ENCODE data around the gene BTBD9. TPM values are rescaled to one million over a fixed set of nuclear protein-coding genes. Genes with fewer than 3 reads are reported as not detected.

Gene BTBD9
- total RNA-seq, 2 donors from 2014 or later: 15.3 to 23.6 TPM

GRCh38 chr6:38495922-38496635 lies 143.7 kb downstream of the BTBD9 start:
- H3K27ac ChIP-seq: no peak overlapping the region
- intact Hi-C loops (cut with DNase I): loop anchor here (10.0 kb wide), 2 partner anchors 721 to 801 kb away; partner anchors contain the start of gene MDGA1

GRCh38 chr6:38495518-38495917 lies 144.2 kb downstream of the BTBD9 start:
- intact Hi-C loops (cut with DNase I): loop anchor here (10.0 kb wide), 2 partner anchors 721 to 801 kb away; partner anchors contain the start of gene MDGA1
- H3K9me3 ChIP-seq: no peaks in the 10 kb centered on the region
- TF ChIP-seq CTCF (IDR thresholded peaks at IDR 0.05): no peak
- H3K9ac ChIP-seq (ENCODE audit: low read depth in 2 of 2, low read length in 2 of 2): no peak overlapping the region
- H3K27ac ChIP-seq: no peak overlapping the region
- H3K36me3 ChIP-seq: no peaks in the 10 kb centered on the region
- H3K4me3 ChIP-seq: no peak overlapping the region
- no peaks in the 10 kb centered on the region for H3K27me3 ChIP-seq
- H3K4me1 ChIP-seq: no peaks in the 10 kb centered on the region
- DNase-seq: no peak

More at GRCh38 chr6:38495922-38496635, 143.7 kb downstream of the BTBD9 start:
- no peaks in the 10 kb centered on the region for H3K27me3 ChIP-seq
- DNase-seq: no peak
- no peaks in the 10 kb centered on the region for H3K4me1 ChIP-seq
- H3K9ac ChIP-seq (ENCODE audit: low read depth in 2 of 2, low read length in 2 of 2): no peak overlapping the region
- no peaks in the 10 kb centered on the region for H3K36me3 ChIP-seq
- no peak for TF ChIP-seq CTCF (IDR thresholded peaks at IDR 0.05)
- H3K9me3 ChIP-seq: no peaks in the 10 kb centered on the region
- no peak overlapping the region for H3K4me3 ChIP-seq

DNA sequence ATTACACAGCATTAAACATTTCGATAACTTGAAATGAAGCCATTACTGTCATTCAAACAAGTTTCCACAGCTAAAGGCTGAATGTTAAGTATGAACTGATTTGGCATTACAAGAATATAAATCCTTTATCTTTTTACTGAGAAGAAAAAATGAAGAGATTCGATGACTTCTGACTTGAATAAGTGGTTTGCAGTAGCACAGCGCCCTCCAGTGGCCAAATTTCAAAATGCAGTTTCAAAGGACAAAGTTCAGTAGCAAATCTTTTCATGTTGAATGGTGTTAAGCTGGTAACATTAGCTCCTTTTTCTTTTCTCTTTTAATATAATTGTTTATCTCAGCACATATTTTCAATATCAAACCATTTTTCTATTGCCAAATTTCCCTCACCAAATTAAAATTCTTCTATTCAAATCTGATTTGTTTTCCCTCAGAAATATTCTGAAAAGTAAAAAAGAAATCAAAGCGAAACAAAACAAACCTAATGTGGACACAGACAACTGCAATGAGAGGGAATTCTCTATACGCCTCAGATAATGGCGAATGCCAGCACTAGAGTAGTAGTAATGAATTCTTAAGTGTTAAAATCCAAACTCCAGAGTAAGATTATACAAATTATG lies 145.7 kb downstream of the BTBD9 start:
- TF ChIP-seq CTCF (IDR thresholded peaks at IDR 0.05): peak; percentile 94
- DNase-seq: peak; percentile 85
- Histone ChIP-seq H3K36me3 (no peaks in the 10 kb centered on the region), H3K9ac (ENCODE audit: low read depth in 2 of 2, low read length in 2 of 2) (no peak overlapping the region), H3K9me3 (no peaks in the 10 kb centered on the region), H3K4me1 (no peaks in the 10 kb centered on the region), H3K27ac (no peak overlapping the region), H3K27me3 (no peaks in the 10 kb centered on the region), H3K4me3 (no peak overlapping the region)
- intact Hi-C loops (cut with DNase I): loop anchor here (10.0 kb wide), 2 partner anchors 719 to 799 kb away; partner anchors contain the start of gene MDGA1

- Histone ChIP-seq H3K4me3 (no peak overlapping the region), H3K27me3 (no peaks in the 10 kb centered on the region), H3K4me1 (no peaks in the 10 kb centered on the region), H3K36me3 (no peaks in the 10 kb centered on the region), H3K9me3 (no peaks in the 10 kb centered on the region), H3K27ac (no peak overlapping the region), H3K9ac (ENCODE audit: low read depth in 2 of 2, low read length in 2 of 2) (no peak overlapping the region)
- intact Hi-C loops (cut with DNase I): loop anchor here (10.0 kb wide), 2 partner anchors 717 to 797 kb away; partner anchors contain the start of gene MDGA1
- no peak for TF ChIP-seq CTCF (IDR thresholded peaks at IDR 0.05)
- DNase-seq: no peak
These were observed 147.7 kb downstream of the BTBD9 start for GRCh38 chr6:38492031-38492430.

GRCh38 chr6:38489951-38490350 lies 149.8 kb downstream of the BTBD9 start:
- no peaks in the 10 kb centered on the region for H3K9me3 ChIP-seq
- intact Hi-C loops (cut with DNase I): loop anchor here (10.0 kb wide), 2 partner anchors 715 to 795 kb away; partner anchors contain the start of gene MDGA1
- H3K4me3 ChIP-seq: no peak overlapping the region
- no peaks in the 10 kb centered on the region for H3K36me3 ChIP-seq
- no peaks in the 10 kb centered on the region for H3K27me3 ChIP-seq
- H3K4me1 ChIP-seq: no peaks in the 10 kb centered on the region
- no peak for TF ChIP-seq CTCF (IDR thresholded peaks at IDR 0.05)
- DNase-seq: no peak
- H3K27ac ChIP-seq: no peak overlapping the region
- H3K9ac ChIP-seq (ENCODE audit: low read depth in 2 of 2, low read length in 2 of 2): no peak overlapping the region

All from colonic mucosa (tissue), 4 donors.